Brain pericyte (primary cell): ENCODE data around the gene PIK3C2G.
A peak's percentile ranks its signal among the peaks of the same experiment; 100 is the strongest.

Experiments used
- DNase-seq: peaks from one replicate; pipeline ENCODE4 v3.0.0-alpha.2; 2012; ENCODE audit warnings: low read depth, low spot score

PIK3C2G gene

DNA sequence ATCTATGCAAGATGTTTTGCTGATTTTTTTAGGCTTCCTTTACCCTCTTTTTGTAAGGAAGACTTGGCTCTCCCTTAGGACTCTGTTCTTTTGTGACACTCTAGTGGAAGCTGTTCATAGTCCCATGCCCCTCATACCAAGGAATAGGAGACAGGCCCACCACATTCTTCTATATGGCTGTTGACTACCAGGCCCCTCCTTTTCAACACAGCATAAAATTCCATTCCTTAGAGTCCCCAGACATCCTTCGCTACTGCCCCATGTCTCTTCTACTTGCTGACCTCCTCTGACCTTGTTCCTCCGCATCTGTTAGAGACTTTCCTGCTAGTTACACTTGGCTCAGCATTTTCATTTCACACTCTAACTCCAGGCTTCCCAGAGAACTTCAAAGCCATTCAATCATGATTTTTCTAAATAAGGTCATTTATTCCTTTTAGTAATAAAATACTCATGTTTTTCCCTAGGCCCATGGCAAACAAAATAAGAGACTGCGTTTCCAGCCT lies 9.7 kb downstream of the PIK3C2G start:
- no peak for DNase-seq

DNA sequence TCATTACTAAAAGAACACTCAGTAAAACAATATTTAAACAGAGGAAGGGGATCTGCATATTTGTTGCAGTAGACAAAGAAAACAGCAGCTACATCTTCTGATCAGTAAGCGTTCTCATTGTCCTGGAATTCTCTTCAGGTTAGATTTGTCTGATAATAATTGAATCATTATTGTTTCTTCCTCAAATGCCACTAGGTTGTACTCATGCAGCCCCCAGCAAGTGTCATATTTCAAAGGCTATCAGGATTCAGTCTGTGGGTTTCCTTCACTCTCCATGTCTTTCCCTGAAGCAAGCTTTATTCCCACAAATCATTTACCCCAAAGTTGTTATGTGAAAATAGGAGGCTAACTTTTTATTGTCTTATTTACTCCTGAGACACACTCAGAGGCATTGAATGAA lies 14.7 kb downstream of the PIK3C2G start:
- DNase-seq: no peak

DNA sequence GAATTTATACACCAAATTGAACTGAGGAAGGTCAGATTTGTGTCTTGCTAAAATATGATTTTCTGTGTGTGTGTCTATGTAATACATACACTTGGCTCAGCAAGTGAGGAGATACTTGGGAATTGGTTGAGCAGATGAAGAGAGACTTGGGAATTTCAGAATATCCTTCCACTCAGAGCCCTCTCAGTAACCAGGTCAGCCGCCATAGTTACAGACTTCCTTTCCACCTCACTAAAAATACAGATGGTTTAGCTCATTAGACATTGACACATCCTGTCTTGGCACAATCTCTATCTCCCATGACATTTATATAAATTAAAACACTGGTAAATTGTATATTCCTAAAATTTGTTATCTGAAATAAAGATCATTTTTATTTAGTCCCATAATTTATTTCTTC lies 15.9 kb downstream of the PIK3C2G start:
- DNase-seq: no peak

- DNase-seq: no peak
These were observed 19.4 kb downstream of the PIK3C2G start for GRCh38 chr12:18280728-18281127.

DNA sequence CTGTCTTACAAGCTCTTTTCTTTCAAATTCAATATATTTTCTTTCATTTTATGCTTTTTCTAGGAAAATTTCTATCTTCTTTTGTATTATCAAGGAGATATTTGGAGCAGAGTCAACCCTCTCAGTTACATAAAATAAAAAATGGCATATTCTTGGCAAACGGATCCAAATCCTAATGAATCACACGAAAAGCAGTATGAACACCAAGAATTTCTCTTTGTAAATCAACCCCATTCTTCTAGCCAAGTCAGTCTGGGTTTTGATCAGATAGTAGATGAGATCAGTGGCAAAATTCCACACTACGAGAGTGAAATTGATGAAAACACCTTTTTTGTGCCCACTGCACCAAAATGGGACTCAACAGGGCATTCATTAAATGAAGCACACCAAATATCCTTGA lies 20.6 kb downstream of the PIK3C2G start:
- DNase-seq: no peak

DNA sequence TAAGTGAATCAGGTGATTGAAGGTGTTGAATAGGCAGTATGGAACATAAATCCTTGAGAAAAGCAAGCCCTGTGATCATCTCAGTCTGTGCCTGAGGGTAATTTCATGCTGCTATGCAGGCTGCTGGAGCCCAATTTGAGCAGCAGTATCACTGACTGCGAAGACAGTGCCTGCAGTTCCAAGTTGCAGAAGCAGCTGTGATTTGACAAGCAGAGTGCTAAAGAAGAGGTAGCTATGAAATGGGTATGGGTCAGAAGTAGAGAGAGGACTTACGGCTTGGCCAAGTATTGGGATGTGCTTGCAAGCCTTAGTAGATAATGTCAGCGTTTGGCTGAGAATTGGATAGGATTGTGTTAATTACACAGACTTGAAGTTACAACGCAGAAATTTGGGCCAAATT lies 22.5 kb downstream of the PIK3C2G start:
- no peak for DNase-seq

DNA sequence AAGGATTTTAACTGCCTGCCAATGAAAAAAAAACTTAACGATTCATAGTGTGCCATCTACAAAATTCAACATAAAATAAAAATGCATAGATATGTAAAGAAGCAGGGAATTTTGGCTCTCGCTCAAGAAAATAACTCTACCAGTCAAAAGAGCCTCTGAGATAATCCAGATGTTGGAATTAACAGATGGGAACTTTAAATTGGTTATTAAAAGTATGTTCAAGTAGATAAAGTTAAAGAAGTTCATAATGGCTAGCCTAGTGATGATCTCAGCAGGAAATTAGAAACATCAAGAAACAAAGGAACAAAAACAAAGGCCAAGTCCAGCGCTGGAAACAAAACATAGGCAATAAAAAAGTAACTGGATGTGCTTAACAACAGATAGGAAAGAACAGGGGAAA lies 23.1 kb downstream of the PIK3C2G start:
- no peak for DNase-seq

DNA sequence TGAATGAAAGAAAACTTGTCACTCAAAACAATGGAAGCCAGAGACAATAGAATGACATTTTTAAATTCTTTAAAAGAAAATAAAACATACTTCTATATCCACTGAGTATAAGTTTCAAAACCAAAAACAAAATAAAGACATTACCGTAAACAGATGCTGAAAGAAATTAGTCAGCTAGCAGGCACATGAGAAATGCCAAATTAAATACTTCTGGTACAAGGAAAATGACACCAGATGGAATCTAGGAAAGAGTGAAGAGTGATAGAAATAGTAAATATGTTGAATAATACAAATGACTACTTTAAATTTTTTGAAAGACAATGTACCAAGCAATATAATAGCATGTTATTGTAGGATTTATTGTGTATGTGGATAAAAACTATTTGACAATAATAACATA lies 23.8 kb downstream of the PIK3C2G start:
- DNase-seq: no peak

DNA sequence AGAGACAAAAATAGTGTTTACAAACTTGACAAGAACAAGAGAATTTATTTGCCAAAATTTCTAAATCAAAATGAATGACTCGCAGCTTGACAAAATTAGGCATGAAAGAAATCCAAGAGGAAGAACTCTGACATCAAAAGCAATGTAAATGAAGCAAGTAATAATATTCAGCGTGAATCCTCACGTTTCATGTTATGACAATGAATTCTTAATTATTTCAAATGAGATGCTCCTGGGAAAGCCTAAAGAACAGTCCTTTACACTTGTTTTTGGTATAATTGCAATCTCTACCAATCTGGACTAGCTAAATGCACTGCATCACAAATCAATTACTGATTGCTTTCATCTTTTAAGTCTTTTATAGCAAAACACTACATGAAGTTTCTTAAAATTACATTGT lies 29.1 kb downstream of the PIK3C2G start:
- DNase-seq: no peak

GRCh38 chr12:18294889-18295288 lies 33.6 kb downstream of the PIK3C2G start:
- DNase-seq: no peak

GRCh38 chr12:18296201-18296908 lies 35.0 kb downstream of the PIK3C2G start:
- no peak for DNase-seq

DNA sequence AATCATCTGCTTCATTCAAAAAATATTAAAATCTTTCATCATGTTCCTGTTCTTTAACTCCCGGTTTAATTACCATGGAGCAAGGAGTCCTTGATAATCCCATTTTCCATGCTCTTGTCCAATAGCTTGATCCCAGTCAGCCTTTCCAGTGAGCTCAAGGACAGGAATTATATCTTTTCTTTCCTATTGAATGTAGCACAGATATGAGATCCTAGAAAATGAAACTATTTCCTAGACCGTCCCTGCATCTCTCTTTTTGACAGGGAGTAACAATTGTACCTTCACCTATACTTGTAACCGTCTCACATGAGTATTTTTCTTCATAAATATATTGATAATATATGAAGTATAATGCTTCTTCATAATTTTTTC lies 35.6 kb downstream of the PIK3C2G start:
- no peak for DNase-seq

DNA sequence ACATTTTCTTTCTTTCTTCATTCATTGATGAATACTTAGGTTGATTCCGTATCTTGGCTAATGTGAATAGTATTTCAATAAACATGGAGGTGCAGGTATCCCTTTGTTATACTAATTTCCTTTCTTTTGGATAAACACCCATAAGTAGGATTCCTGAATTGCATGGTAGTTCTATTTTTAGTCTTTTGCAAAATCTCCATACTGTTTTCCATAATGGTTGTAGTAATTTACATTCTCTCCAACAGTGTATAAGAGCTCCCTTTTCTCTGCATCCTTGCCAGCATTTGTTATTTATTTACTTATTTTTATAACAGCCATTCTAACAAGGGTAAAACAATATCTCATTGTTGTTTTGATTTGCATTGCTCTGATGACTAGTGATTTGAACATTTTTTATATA lies 36.6 kb downstream of the PIK3C2G start:
- DNase-seq: no peak

DNA sequence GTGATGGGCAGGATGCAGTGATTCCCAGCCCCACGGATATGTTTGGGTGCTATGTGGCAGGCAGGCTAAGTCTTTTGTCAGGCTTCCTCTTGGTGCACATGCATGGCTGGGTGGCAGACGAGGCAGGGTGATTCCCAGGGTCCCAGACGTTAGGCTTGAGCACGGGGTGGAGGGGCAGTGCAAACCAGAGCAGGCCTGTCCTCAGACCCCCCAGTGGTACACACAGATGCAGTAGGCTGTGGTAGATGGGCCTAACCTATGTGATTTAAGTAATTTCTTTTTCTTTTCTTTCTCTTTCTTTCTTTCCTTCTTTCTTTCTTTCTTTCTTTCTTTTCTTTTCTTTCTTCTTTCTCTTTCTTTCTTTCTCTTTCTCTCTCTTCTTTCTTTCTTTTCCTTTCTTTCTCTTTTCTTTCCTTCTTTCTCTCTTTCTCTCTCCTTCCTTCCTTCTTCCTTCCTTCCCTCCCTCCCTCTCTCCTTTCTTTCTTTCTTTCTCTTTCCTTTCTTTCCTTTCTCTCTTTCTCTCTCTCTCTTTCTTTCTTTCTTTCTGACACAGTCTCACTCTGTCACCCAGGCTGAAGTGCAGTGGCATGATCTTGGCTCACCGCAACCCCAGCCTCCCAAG lies 41.6 kb downstream of the PIK3C2G start:
- DNase-seq: no peak

- DNase-seq: no peak
These were observed 43.3 kb downstream of the PIK3C2G start for GRCh38 chr12:18304609-18305008.

- DNase-seq: no peak
These were observed 45.0 kb downstream of the PIK3C2G start for GRCh38 chr12:18306311-18306710.

DNA sequence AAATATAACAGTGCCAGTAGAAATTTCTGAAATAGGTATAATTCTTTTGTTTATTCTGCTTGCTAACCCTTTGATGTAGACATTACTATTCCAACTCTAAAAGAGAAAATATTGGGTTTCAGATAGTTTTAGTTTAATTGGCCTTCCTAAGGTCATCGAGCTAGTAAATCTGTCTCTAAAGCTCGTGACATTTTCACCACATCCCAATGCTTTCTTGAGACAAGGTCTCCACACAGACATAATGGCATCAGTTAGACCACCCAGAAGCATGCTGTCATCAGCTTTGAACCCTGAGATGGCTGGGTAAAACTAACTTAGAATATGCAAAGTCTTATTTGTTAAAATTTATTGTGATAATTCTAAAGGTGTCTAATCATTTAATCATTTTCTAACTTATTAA lies 52.0 kb downstream of the PIK3C2G start:
- no peak for DNase-seq

- DNase-seq: peak; percentile 38
These were observed 58.8 kb downstream of the PIK3C2G start for GRCh38 chr12:18320036-18320617.

DNA sequence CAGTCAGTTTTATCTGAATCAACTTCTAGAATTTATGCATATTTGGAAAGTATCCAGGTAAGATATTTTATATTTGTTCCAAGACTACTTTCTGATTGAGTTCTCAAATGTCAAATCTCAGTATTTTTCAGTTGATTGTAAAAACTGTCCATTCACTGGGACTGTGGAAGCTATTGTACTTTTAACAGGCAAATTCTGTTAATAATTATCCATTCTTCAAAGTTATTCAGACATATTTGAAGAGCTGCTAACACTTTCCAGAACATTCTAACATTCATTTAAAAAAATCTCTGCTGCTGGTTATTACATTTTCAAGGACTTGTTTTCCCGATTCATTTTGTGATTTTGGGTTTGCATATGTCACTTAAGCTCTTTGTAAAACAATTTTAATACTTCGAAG lies 59.7 kb downstream of the PIK3C2G start:
- no peak for DNase-seq

DNA sequence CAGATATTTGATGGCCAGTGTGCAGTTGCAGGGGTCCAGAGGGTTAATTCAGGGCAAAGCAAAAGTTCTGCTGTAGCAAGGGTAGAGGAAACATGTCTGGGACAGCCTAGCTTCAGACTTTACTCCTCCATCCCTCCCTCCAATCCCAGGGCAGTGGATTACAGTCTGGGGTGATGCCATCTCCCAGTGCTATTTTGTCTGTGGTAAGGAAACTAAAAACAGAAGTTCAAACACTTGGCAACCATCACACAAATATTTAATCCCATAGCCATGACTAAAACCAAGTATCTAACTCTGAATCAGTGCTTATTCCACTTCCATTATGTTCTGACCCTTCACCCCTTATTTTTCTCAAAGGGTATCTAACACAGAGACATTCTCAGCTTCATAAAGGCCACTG lies 61.8 kb downstream of the PIK3C2G start:
- no peak for DNase-seq

DNA sequence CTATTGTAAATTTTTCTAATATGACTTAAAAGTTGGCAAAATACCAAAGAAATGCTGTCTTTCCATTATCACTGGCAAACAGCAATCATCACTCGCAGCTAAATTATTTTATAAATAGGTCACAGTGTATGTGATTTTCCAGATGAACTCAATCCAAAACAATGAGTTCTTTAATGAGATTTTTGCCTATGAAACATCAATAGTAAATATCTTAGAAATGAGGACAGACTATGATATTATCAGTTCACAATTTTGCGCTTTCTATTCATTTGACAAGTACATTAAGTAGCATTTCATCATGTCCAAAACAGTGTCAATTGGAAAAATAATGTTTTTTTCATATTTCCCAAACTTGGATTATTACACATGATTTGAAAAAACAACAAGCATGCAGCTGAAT lies 65.7 kb downstream of the PIK3C2G start:
- DNase-seq: no peak

GRCh38 chr12:18332173-18332572 lies 70.9 kb downstream of the PIK3C2G start:
- no peak for DNase-seq

- DNase-seq: no peak
These were observed 78.3 kb downstream of the PIK3C2G start for GRCh38 chr12:18339633-18340032.
